Activated CD4-positive, alpha-beta T cell treated with anti-CD3 and anti-CD28 coated beads, Interleukin-2, amount 50 U/mL, for 48 hours (primary cell): ENCODE data around the gene CDYL.

Experiments used
- DNase-seq, 2 experiments: peaks; one replicate each; pipeline ENCODE4 v3.0.0-alpha.2; 2020

CDYL gene

GRCh38 chr6:4939241-4939640 lies 163.0 kb downstream of the CDYL start:
- DNase-seq = no peak

GRCh38 chr6:4940416-4940815 lies 164.2 kb downstream of the CDYL start:
- no peak for DNase-seq

GRCh38 chr6:4941782-4942672 lies 165.8 kb downstream of the CDYL start:
- peak; percentile 46 to 61 for DNase-seq

GRCh38 chr6:4942673-4943009 lies 166.4 kb downstream of the CDYL start:
- no peak for DNase-seq

- no peak for DNase-seq
Observed at GRCh38 chr6:4943716-4944115, 167.5 kb downstream of the CDYL start.

GRCh38 chr6:4944325-4944724 lies 168.1 kb downstream of the CDYL start:
- DNase-seq = no peak

- DNase-seq = no peak
Observed at GRCh38 chr6:4946521-4946920, 170.3 kb downstream of the CDYL start.

- DNase-seq = no peak
Observed at GRCh38 chr6:4947716-4948115, 171.5 kb downstream of the CDYL start.

- DNase-seq = no peak
Observed at GRCh38 chr6:4948781-4949450, 172.7 kb downstream of the CDYL start.

GRCh38 chr6:4950076-4950475 lies 173.9 kb downstream of the CDYL start:
- no peak for DNase-seq

- no peak for DNase-seq
Observed at GRCh38 chr6:4950836-4951533, 174.8 kb downstream of the CDYL start.

GRCh38 chr6:4953440-4953839 lies 177.2 kb downstream of the CDYL start:
- DNase-seq = no peak

- no peak for DNase-seq
Observed at GRCh38 chr6:4956625-4957024, 180.4 kb downstream of the CDYL start.

GRCh38 chr6:4957521-4958231 lies 181.5 kb downstream of the CDYL start:
- DNase-seq = no peak

- DNase-seq = no peak
Observed at GRCh38 chr6:4958624-4959023, 182.4 kb downstream of the CDYL start.

- no peak for DNase-seq
Observed at GRCh38 chr6:4961322-4962168, 185.3 kb downstream of the CDYL start.

GRCh38 chr6:4962905-4963304 lies 186.7 kb downstream of the CDYL start:
- no peak for DNase-seq

GRCh38 chr6:4964675-4965561 lies 188.7 kb downstream of the CDYL start:
- no peak for DNase-seq

GRCh38 chr6:4965562-4966389 lies 189.6 kb downstream of the CDYL start:
- DNase-seq = no peak
